VCaP (cell line): ENCODE data around the gene VEPH1.

Source experiments
- H3K27ac ChIP-seq: fragments of 450-650 bp; 2 replicates; pipeline ENCODE4 v1.5.1; 2017
- TF ChIP-seq, protein P1 (sequence below): fragments of 450-650 bp; conservative IDR thresholded peaks from 2 replicates; pipeline ENCODE4 v1.5.1; 2017; ENCODE audit warnings: mild to moderate bottlenecking, moderate library complexity

The VEPH1 gene

DNA sequence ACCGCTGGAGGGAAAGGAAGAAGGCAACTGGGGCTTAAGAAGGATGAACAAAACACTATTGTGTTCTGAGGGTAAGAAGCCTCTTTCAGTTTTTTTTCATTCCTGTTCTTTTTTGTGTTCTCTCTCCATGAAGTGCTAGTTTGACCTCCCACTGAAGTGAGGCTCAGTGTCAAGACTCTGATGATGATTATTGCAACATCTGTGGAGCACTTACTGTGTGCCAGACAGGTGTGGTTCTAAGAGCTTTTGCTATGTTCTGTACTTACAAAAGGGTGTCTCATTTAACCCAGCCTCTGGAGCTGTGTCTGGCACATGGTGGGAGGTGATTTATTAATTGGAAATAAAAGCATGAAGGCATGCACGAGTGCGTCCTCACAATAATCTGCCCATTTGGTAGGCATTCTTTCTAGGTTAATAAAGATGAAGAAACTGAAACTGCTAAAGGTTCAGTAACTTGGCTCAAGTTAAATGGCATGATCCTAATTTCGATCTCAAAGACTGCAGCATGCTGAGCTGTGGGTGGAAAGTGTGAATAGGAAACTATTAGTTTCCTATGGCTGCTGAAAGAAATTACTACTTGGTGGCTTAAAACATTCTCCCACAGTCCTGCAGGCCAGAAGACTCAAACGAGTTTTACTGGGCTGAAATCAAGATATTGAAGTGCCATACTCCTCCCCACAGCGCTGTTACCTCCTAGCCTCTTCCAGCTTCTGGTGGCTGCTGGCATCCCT lies 38.5 kb upstream of the VEPH1 start:
- TF ChIP-seq, protein P1, sequence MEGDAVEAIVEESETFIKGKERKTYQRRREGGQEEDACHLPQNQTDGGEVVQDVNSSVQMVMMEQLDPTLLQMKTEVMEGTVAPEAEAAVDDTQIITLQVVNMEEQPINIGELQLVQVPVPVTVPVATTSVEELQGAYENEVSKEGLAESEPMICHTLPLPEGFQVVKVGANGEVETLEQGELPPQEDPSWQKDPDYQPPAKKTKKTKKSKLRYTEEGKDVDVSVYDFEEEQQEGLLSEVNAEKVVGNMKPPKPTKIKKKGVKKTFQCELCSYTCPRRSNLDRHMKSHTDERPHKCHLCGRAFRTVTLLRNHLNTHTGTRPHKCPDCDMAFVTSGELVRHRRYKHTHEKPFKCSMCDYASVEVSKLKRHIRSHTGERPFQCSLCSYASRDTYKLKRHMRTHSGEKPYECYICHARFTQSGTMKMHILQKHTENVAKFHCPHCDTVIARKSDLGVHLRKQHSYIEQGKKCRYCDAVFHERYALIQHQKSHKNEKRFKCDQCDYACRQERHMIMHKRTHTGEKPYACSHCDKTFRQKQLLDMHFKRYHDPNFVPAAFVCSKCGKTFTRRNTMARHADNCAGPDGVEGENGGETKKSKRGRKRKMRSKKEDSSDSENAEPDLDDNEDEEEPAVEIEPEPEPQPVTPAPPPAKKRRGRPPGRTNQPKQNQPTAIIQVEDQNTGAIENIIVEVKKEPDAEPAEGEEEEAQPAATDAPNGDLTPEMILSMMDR: no peak
- H3K27ac ChIP-seq: peak overlapping the region; percentile 31; the same call in 1 of the 2 replicates

DNA sequence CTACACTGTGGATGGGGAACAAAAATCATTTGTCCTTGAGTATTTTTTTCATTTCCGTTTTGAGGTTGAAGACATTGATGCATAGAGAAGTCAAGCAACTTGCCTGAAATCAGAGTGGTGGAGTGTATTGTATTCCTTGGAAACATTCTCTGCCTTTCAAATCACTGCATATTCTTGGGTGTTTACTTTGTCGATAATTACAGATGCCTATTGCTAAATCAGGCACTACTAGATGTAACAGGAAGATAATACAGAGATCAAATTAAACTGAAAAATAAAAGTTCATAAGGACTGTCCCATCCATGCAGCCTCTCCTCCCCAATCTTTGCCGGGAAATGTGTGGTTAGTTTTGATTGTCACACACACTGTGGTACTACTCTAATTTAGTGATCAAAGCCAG lies 37.4 kb upstream of the VEPH1 start:
- TF ChIP-seq, protein P1: no peak
- H3K27ac ChIP-seq: peak overlapping the region; percentile 31; the same call in 1 of the 2 replicates

DNA sequence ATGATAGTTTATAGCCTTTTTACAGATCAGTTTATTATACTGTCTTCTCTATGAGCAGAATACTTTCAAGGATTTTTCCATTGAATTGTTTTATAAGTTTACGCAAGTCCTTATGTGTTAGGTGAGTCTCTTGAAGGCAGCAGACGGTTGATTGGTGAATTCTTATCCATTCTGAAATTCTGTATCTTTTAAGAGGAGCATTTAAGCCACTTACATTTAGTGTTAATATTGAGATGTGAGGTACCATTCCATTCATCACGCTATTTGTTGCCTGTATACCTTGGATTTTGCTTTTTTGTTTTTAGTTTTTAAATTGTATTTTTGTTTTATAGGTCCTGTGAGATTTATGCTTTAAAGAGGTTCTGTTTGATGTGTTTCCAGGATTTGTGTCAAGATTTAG lies 32.5 kb upstream of the VEPH1 start:
- TF ChIP-seq, protein P1: no peak
- H3K27ac ChIP-seq: no peak overlapping the region

DNA sequence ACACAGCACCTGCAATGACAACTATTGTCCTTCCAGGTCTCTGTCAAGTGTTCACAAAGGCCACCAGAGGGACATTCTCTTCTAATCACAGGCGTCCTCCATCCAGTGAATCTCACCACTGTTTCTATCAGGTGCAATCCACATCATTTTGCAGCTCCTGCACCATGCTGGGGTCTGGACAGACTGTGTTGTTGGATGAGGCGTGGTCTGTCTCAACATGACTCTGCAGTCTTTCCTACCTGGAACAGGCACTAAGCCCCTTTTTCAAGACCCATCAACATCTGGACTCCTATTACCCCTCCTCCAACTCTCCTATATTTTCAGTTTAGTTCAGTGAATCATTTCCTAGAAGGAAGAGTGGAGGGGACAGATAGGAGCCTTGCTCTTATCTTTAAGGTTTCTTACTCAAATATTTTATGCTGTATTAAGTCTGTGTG lies 31.5 kb upstream of the VEPH1 start:
- TF ChIP-seq, protein P1: no peak
- H3K27ac ChIP-seq: no peak overlapping the region

DNA sequence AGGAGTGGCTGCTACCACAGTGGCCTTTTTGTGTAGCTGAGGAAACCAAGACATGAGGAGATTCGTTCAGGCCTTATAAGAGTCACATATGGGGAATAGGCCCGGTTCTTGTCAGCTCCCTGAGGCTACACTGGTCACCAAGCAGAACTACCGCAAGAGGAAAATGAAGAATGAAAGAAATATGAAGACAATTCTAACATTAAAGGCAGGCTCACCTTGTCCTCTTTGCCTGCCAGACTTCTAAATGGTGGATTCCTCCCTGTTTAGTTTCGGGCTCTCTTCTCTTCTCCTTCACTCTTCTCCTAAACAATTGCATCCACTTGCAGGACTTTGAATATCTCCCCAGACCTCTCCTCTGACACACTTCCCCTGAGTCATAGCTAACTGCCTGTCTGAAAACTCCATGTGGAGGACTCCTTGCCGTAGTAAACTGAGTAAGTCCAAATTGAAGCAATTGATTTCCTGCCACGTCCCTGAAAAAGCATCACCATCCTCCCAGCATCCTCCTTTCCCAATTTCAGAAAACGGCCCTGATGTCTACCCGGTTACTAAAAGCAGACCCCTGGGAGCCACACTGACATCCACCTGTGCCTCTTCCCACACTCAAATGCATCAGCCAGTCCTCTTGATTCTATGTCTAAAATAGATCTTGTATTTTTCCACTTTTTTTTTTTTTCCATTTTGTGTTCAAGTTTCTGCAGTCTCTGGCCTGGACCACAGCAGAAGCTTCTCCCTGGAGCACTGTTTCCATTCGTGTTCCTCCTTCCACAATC lies 30.3 kb upstream of the VEPH1 start:
- no peak overlapping the region for H3K27ac ChIP-seq
- TF ChIP-seq, protein P1: no peak

DNA sequence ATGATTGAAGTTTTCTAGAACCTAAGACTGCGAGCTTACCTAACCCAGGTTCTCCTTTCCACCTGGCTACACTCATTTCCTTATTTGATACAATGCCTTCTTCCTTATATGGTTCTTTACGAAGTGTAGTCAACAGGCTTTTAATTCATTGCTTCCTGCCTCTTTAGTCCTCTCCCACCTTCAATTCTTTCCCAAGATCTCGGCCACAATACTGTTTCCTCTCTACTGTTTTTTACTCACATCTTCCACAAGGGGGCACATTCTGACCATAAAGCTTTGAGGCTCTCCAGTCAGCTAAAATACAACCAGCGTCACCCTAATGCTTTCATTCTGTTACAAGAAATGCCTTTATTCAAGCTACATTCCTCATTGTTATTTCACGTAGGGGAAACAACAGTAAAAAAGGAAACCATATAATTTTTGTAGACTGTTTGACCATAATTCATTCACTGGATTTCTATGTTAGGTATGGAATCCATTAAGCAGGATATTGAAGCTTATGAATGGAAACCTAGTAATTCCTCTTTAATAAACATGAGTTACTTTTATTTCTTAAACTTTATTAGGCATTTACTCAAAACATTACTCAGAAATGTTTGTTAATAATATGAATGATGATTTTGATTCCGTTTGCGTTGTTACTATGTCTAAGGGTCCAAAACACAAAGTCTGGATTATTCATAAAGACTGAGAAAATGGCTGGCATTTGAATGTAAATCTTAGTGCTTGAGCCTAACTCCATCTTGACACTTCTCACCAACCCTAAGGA lies 29.5 kb upstream of the VEPH1 start:
- no peak overlapping the region for H3K27ac ChIP-seq
- TF ChIP-seq, protein P1: peak; percentile 89

DNA sequence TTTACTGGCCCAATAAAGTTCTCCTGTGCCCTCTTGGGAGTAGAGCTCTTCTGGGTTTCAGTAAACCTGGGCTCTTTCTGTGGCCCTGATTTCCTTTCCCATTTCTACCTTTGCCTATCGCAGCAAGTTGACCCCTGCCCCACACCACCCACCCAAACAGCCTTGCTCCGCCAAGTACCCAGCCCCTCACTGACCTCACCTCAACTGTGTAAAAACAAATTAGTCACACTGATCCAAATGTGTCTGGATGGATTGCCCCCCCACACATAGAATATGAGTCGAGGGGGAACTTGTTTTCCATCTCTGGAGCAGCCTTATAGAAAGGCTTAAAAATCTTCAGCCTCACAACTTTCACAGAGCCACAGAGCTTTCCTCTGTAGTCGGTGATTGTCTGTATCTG lies 28.6 kb upstream of the VEPH1 start:
- no peak overlapping the region for H3K27ac ChIP-seq
- TF ChIP-seq, protein P1: no peak
